GM12878 (cell line): ENCODE data around the gene RPL35A. TPM values are rescaled to one million over a fixed set of nuclear protein-coding genes. Genes with fewer than 3 reads are reported as not detected.
A peak's percentile ranks its signal among the peaks of the same experiment; 100 is the strongest.

Experiments
- ATAC-seq: fragments of 200-7000 bp; cut with Tn5 transposase; 3 replicates; pipeline ENCODE4 v1.9.1; 2020; ENCODE audit warnings: mild to moderate bottlenecking, moderate library complexity
- BruUV-seq: library from RNA; stranded (reverse); fragments of 400-500 nt; replicated peaks from 2 replicates; lab custom pipeline; 2021; lab: Mats Ljungman, UMichigan
- CTCF ChIA-PET: fragments of 300-600 bp; sonication (Branson Sonifier 250); formaldehyde crosslinking; extraction: SDS; loops from one replicate; lab custom pipeline; 2021; ENCODE audit warnings: inconsistent platforms; lab: Yijun Ruan, JAX
- POLR2A ChIA-PET: fragments of 350-600 bp; formaldehyde crosslinking; extraction: SDS; loops from one replicate; lab custom pipeline; 2021; ENCODE audit warnings: inconsistent platforms; lab: Charles Lee
- RAD21 ChIA-PET: fragments of 300-600 bp; sonication (Branson Sonifier 250); formaldehyde crosslinking; loops from one replicate; lab custom pipeline; 2023; ENCODE audit warnings: antibody characterized with exemption; ENCODE audit not compliant: unreplicated experiment; lab: Charles Lee
- SMC1A ChIA-PET: fragments of 300-600 bp; sonication (Branson Sonifier 250); formaldehyde crosslinking; loops from one replicate; lab custom pipeline; 2023; ENCODE audit not compliant: unreplicated experiment, uncharacterized antibody; lab: Charles Lee
- DNase-seq: peaks from one replicate; pipeline ENCODE4 v3.0.0-alpha.2; 2011; ENCODE audit warnings: low read depth, low spot score
- FAIRE-seq: peaks from 3 replicates; lab custom pipeline; 2011; peaks lifted over from hg19 to GRCh38; lab: Jason Lieb, UNC
- H2AFZ ChIP-seq: 2 replicates; pipeline ENCODE4 v1.6.0; 2011; ENCODE audit warnings: low read depth, low read length, control low read depth; ENCODE audit not compliant: control insufficient read depth
- H3K27ac ChIP-seq: 2 replicates; pipeline ENCODE4 v1.5.1; 2011; ENCODE audit warnings: control low read depth; ENCODE audit not compliant: control insufficient read depth, insufficient read depth
- H3K27me3 ChIP-seq, 2 experiments: replicated peaks in 1 of 2; 2 replicates each; pipeline versions ENCODE4 v1.6.0 to v1.6.1; 2011; ENCODE audit warnings: low read length in 1 of 2; ENCODE audit not compliant: control insufficient read depth in 2 of 2, insufficient read depth in 2 of 2
- H3K36me3 ChIP-seq, 2 experiments: 2 replicates each; pipeline ENCODE4 v1.5.1; 2011; ENCODE audit warnings: low read length in 1 of 2; ENCODE audit not compliant: control insufficient read depth in 2 of 2, insufficient read depth in 2 of 2
- H3K4me1 ChIP-seq: 2 replicates; pipeline ENCODE4 v1.6.1; 2011; ENCODE audit warnings: mild to moderate bottlenecking, low read length, moderate library complexity, mixed read lengths; ENCODE audit not compliant: control insufficient read depth, insufficient read depth
- H3K4me2 ChIP-seq: 2 replicates; pipeline ENCODE4 v1.6.0; 2011; ENCODE audit warnings: control low read depth; ENCODE audit not compliant: control insufficient read depth, insufficient read depth
- H3K4me3 ChIP-seq: fragments of 200-600 bp; sonication (generic); 2 replicates; pipeline ENCODE4 v1.5.1; 2016
- H3K79me2 ChIP-seq: 2 replicates; pipeline ENCODE4 v1.6.0; 2011; ENCODE audit warnings: low read length; ENCODE audit not compliant: control insufficient read depth, insufficient read depth
- H3K9ac ChIP-seq: 2 replicates; pipeline ENCODE4 v1.8.0; 2011; ENCODE audit warnings: low read length, control low read depth, mixed read lengths; ENCODE audit not compliant: control insufficient read depth, insufficient read depth
- H3K9me3 ChIP-seq: replicated peaks from 3 replicates; pipeline ENCODE4 v1.5.1; 2011; ENCODE audit warnings: mild to moderate bottlenecking, low read length; ENCODE audit not compliant: control insufficient read depth, insufficient read depth
- H4K20me1 ChIP-seq: 2 replicates; pipeline ENCODE4 v1.6.0; 2011; ENCODE audit not compliant: control insufficient read depth, insufficient read depth
- CBX5 ChIP-seq: sonication (generic); IDR thresholded peaks from 2 replicates; pipeline ENCODE4 v1.6.1; 2016; ENCODE audit warnings: low read depth, moderate library complexity, mild to moderate bottlenecking, inconsistent platforms
- CEBPZ ChIP-seq: fragments of 150-350 bp; IDR thresholded peaks from 2 replicates; pipeline ENCODE4 v1.6.1; 2016; ENCODE audit warnings: low read depth, low read length
- JUNB ChIP-seq: IDR thresholded peaks from 2 replicates; pipeline ENCODE4 v1.6.1; 2016; ENCODE audit warnings: antibody characterized with exemption, mild to moderate bottlenecking
- WGBS: methylation state at CpG from one replicate; pipeline ENCODE4 v1.1.6; 2016; ENCODE audit warnings: low lambda C conversion rate; ENCODE audit not compliant: insufficient replicate concordance, insufficient coverage; ENCODE audit errors: missing lambda C conversion rate; 5-methylcytosine and 5-hydroxymethylcytosine counted together
- in situ Hi-C: fragments of 300-500 bp; cut with MboI; formaldehyde crosslinking; loops from 9 replicates; pipeline ENCODE4 v1.14.3; 2018; ENCODE audit warnings: mixed read lengths
- intact Hi-C: fragments of 100-400 bp; cut with micrococcal nuclease; formaldehyde crosslinking; loops from one replicate; pipeline ENCODE4 v1.14.2; 2022; ENCODE audit not compliant: unreplicated experiment
- polyA plus RNA-seq, 11 experiments: library from polyadenylated mRNA; depleted of rRNA in 4 of 11; unstranded in 6 of 11; stranded (reverse) in 5 of 11; fragments of >200 nt; fragmentation: Nextera tagmentation in 4 of 11; fragmentation: Illumina TruSeq in 1 of 11; extraction: Ambion mirVana in 4 of 11; extraction: Trizol in 1 of 11; gene quantifications; 1 replicate in 1 of 11; 2 replicates in 10 of 11; pipeline versions ENCODE4 v1.2.1 to v1.2.3, GENCODE V29; 2011 to 2016; ENCODE audit warnings: inconsistent platforms in 2 of 11, missing spikeins in 2 of 11, low read depth in 1 of 11
- total RNA-seq, 4 experiments: library from RNA; depleted of rRNA in 3 of 4; stranded (reverse); fragments of >200 nt in 3 of 4; fragmentation: Illumina TruSeq in 1 of 4; extraction: Trizol in 1 of 4; gene quantifications; 2 replicates each; pipeline versions ENCODE4 v1.2.1 to v1.2.3, GENCODE V29; 2013 to 2021

RPL35A gene
- total and polyA plus RNA-seq, 10 of the 15 experiments (the other 5 are each of a cell fraction or from before 2014, with no cell fraction given), result 774 to 3,144 (median 1,843) TPM

GRCh38 chr3:197953881-197954280, 3.9 kb downstream of the RPL35A start:
- POLR2A ChIA-PET, result no interaction called here
- FAIRE-seq, result no peak
- Histone ChIP-seq H3K9me3 (no peaks in the 10 kb centered on the region), H3K4me1 (peaks cover 3% of the 10 kb centered on the region; the same call in 1 of the 2 replicates), H4K20me1 (peaks cover 7% of the 10 kb centered on the region), H3K36me3 (peaks cover 13 to 51% of the 10 kb centered on the region in 2 experiments), H3K27me3 (no peaks in the 10 kb centered on the region), H3K4me3 (no peak overlapping the region; the same call in 1 of the 2 replicates), H3K9ac (no peak overlapping the region), H3K4me2 (peak overlapping the region; percentile 35; the same call in 1 of the 2 replicates), H3K27ac (no peak overlapping the region), H2AFZ (no peak overlapping the region), H3K79me2 (peaks cover 42% of the 10 kb centered on the region)
- BruUV-seq, result no TSS peak
- 98% methylated on average over 7 of the region's 7 CpGs for WGBS
- no peak for DNase-seq
- CTCF ChIA-PET, result interaction anchor here (1.2 kb wide), 1 partner anchor 48 kb away, joined by 4 read pairs; no protein-coding TSS in a partner anchor
- intact Hi-C loops, result no loop called here
- RAD21 ChIA-PET, result no interaction called here
- TF ChIP-seq JUNB (no peak), CBX5 (no peak), CEBPZ (no peak)
- SMC1A ChIA-PET, result interaction anchor here (1.3 kb wide), 1 partner anchor 106 kb away, joined by 3 read pairs; no protein-coding TSS in a partner anchor
- in situ Hi-C loops, result no loop called here
- ATAC-seq, result no peak
